HG02970 (cell line): ENCODE data around the gene N4BP2L2.
A peak's percentile ranks its signal among the peaks of the same experiment; 100 is the strongest.
"Not testable (repeated sequence)": the region's sequence is repeated elsewhere in the genome, so short reads cannot be mapped to it uniquely, and the experiment has no call there.

Source experiments
- ATAC-seq: cut with Tn5 transposase; IDR thresholded peaks from one replicate; pipeline ENCODE4 v1.9.1; 2021; ENCODE audit warnings: mild to moderate bottlenecking, moderate library complexity, moderate number of reproducible peaks; ENCODE audit not compliant: unreplicated experiment, low FRiP score

The N4BP2L2 gene

GRCh38 chr13:32538621-32539246, at the start of gene N4BP2L2:
TSS of gene N4BP2L2 (minus strand) at chr13:32538795. CDS start at chr13:32537027, 1,768 bp downstream.
- peak; percentile 94 for ATAC-seq

- ATAC-seq: no peak
Observed at GRCh38 chr13:32587811-32588170, 49.2 kb upstream of the N4BP2L2 start.

- ATAC-seq: peak; percentile 40
Observed at GRCh38 chr13:32587011-32587810, 48.6 kb upstream of the N4BP2L2 start.

- ATAC-seq: peak; percentile 76
Observed at GRCh38 chr13:32586080-32586900, 47.7 kb upstream of the N4BP2L2 start, which contains the start of gene PDS5B. TSS of gene PDS5B (plus strand) at chr13:32586452. CDS start at chr13:32648773, 62,321 bp downstream.

GRCh38 chr13:32585550-32586079, 47.0 kb upstream of the N4BP2L2 start:
- ATAC-seq: no peak

GRCh38 chr13:32582991-32583390, 44.4 kb upstream of the N4BP2L2 start:
- ATAC-seq: no peak

GRCh38 chr13:32582281-32582680, 43.7 kb upstream of the N4BP2L2 start:
- ATAC-seq: no peak

- no peak for ATAC-seq
Observed at GRCh38 chr13:32581177-32581786, 42.7 kb upstream of the N4BP2L2 start.

- ATAC-seq: no peak
Observed at GRCh38 chr13:32577032-32577431, 38.4 kb upstream of the N4BP2L2 start.

GRCh38 chr13:32575687-32576086, 37.1 kb upstream of the N4BP2L2 start:
- ATAC-seq: not testable (repeated sequence)

GRCh38 chr13:32560842-32561241, 22.2 kb upstream of the N4BP2L2 start:
- not testable (repeated sequence) for ATAC-seq

- ATAC-seq: no peak
Observed at GRCh38 chr13:32555613-32556012, 17.0 kb upstream of the N4BP2L2 start.

- no peak for ATAC-seq
Observed at GRCh38 chr13:32553720-32554119, 15.1 kb upstream of the N4BP2L2 start.

- ATAC-seq: no peak
Observed at GRCh38 chr13:32549788-32550187, 11.2 kb upstream of the N4BP2L2 start.

GRCh38 chr13:32548837-32549236, 10.2 kb upstream of the N4BP2L2 start:
- no peak for ATAC-seq

- ATAC-seq: no peak
Observed at GRCh38 chr13:32545083-32545482, 6.5 kb upstream of the N4BP2L2 start.

- ATAC-seq: no peak
Observed at GRCh38 chr13:32542221-32542620, 3.6 kb upstream of the N4BP2L2 start.

- peak; percentile 80 for ATAC-seq
Observed at GRCh38 chr13:32538143-32538620, 413 bp downstream of the N4BP2L2 start.

- ATAC-seq: no peak
Observed at GRCh38 chr13:32537580-32538142, 934 bp downstream of the N4BP2L2 start.

- ATAC-seq: no peak
Observed at GRCh38 chr13:32535748-32536147, 2.8 kb downstream of the N4BP2L2 start.
